NCI-H187 treated with DMSO at 0.1 percent for 48 hours (cell line): Measurements from ENCODE around the gene KLC1.
"Not testable (repeated sequence)": the region's sequence is repeated elsewhere in the genome, so short reads cannot be mapped to it uniquely, and the experiment has no call there.

Experiments
- DNase-seq: peaks from one replicate; lab custom pipeline; 2025; lab: John Stamatoyannopoulos, UW

The KLC1 gene

GRCh38 chr14:103691655-103692054 is 62.6 kb downstream of the KLC1 start:
- DNase-seq, result not testable (repeated sequence)

GRCh38 chr14:103692159-103692558 is 63.1 kb downstream of the KLC1 start:
- no peak for DNase-seq

- DNase-seq, result no peak
Measured at GRCh38 chr14:103692871-103693270, 63.9 kb downstream of the KLC1 start.

GRCh38 chr14:103693515-103693914 is 64.5 kb downstream of the KLC1 start:
- no peak for DNase-seq

GRCh38 chr14:103694572-103695026 is 65.6 kb downstream of the KLC1 start:
- no peak for DNase-seq

GRCh38 chr14:103695296-103696069 is 66.5 kb downstream of the KLC1 start:
- DNase-seq, result no peak

GRCh38 chr14:103696070-103696402 is 67.0 kb downstream of the KLC1 start:
- no peak for DNase-seq

- no peak for DNase-seq
Measured at GRCh38 chr14:103696466-103697071, 67.6 kb downstream of the KLC1 start.

- DNase-seq, result no peak
Measured at GRCh38 chr14:103697206-103697602, 68.2 kb downstream of the KLC1 start.

- no peak for DNase-seq
Measured at GRCh38 chr14:103697603-103698379, 68.8 kb downstream of the KLC1 start.

GRCh38 chr14:103698380-103699260 is 69.6 kb downstream of the KLC1 start:
- DNase-seq, result no peak

GRCh38 chr14:103699261-103699661 is 70.2 kb downstream of the KLC1 start:
- DNase-seq, result no peak

GRCh38 chr14:103699901-103700752 is 71.1 kb downstream of the KLC1 start:
- no peak for DNase-seq

- DNase-seq, result no peak
Measured at GRCh38 chr14:103700753-103701490, 71.9 kb downstream of the KLC1 start.

- no peak for DNase-seq
Measured at GRCh38 chr14:103702095-103702494, 73.1 kb downstream of the KLC1 start.

- DNase-seq, result no peak
Measured at GRCh38 chr14:103702497-103703432, 73.8 kb downstream of the KLC1 start.

GRCh38 chr14:103703433-103704385 is 74.7 kb downstream of the KLC1 start:
- no peak for DNase-seq

GRCh38 chr14:103704708-103705107 is 75.7 kb downstream of the KLC1 start:
- no peak for DNase-seq
